ENCODE data around the gene GSE1.

The GSE1 gene

GRCh38 chr16:85645021-85645589 lies 32.0 kb downstream of the GSE1 start:
- no peak for FAIRE-seq
- DNase-seq (ENCODE audit: low spot score) = no peak

- DNase-seq (ENCODE audit: low spot score) = no peak
- FAIRE-seq = no peak
Measured at GRCh38 chr16:85646358-85646907, 33.3 kb downstream of the GSE1 start.

- no peak for DNase-seq (ENCODE audit: low spot score)
- FAIRE-seq = no peak
Measured at GRCh38 chr16:85646976-85647375, 33.9 kb downstream of the GSE1 start.

GRCh38 chr16:85648070-85648714 lies 35.1 kb downstream of the GSE1 start:
- FAIRE-seq (peak; percentile 46), DNase-seq (ENCODE audit: low spot score) (no peak)

GRCh38 chr16:85648805-85649204 lies 35.7 kb downstream of the GSE1 start:
- DNase-seq (ENCODE audit: low spot score) (no peak), FAIRE-seq (no peak)

GRCh38 chr16:85649411-85650134 lies 36.5 kb downstream of the GSE1 start:
- FAIRE-seq (no peak), DNase-seq (ENCODE audit: low spot score) (no peak)

- no peak for FAIRE-seq
- no peak for DNase-seq (ENCODE audit: low spot score)
Measured at GRCh38 chr16:85650135-85650843, 37.2 kb downstream of the GSE1 start.

GRCh38 chr16:85650844-85651628 lies 37.9 kb downstream of the GSE1 start:
- no peak for FAIRE-seq
- DNase-seq (ENCODE audit: low spot score) = peak; percentile 68

- DNase-seq (ENCODE audit: low spot score) (peak; percentile 49), FAIRE-seq (no peak)
Measured at GRCh38 chr16:85651629-85652430, 38.7 kb downstream of the GSE1 start.

- no peak for FAIRE-seq
- DNase-seq (ENCODE audit: low spot score) = peak; percentile 83
Measured at GRCh38 chr16:85652431-85653221, 39.5 kb downstream of the GSE1 start.

GRCh38 chr16:85653290-85653891 lies 40.3 kb downstream of the GSE1 start:
- DNase-seq (ENCODE audit: low spot score) = peak; percentile 60
- FAIRE-seq = no peak

- no peak for DNase-seq (ENCODE audit: low spot score)
- FAIRE-seq = no peak
Measured at GRCh38 chr16:85654251-85655095, 41.4 kb downstream of the GSE1 start.

- no peak for FAIRE-seq
Measured at GRCh38 chr16:85655216-85656129, 42.4 kb downstream of the GSE1 start.

GRCh38 chr16:85656351-85657266 lies 43.5 kb downstream of the GSE1 start:
- FAIRE-seq (no peak), DNase-seq (ENCODE audit: low spot score) (no peak)

More at GRCh38 chr16:85655216-85656129, 42.4 kb downstream of the GSE1 start:
- no peak for DNase-seq (ENCODE audit: low spot score)

- no peak for DNase-seq (ENCODE audit: low spot score)
- FAIRE-seq = no peak
Measured at GRCh38 chr16:85657267-85657650, 44.1 kb downstream of the GSE1 start.

- no peak for DNase-seq (ENCODE audit: low spot score)
- FAIRE-seq = no peak
Measured at GRCh38 chr16:85657996-85658395, 44.9 kb downstream of the GSE1 start.

All from urothelium cell line (cell line).